ENCODE measurements around the gene MYBPC1. TPM values are rescaled to one million over a fixed set of nuclear protein-coding genes. Genes with fewer than 3 reads are reported as not detected.

Gene MYBPC1
- total and polyA plus RNA-seq, 2 of the 13 experiments (the other 11 are each of a cell fraction or from before 2014, with no cell fraction given): 0.31 to 0.53 TPM

DNA sequence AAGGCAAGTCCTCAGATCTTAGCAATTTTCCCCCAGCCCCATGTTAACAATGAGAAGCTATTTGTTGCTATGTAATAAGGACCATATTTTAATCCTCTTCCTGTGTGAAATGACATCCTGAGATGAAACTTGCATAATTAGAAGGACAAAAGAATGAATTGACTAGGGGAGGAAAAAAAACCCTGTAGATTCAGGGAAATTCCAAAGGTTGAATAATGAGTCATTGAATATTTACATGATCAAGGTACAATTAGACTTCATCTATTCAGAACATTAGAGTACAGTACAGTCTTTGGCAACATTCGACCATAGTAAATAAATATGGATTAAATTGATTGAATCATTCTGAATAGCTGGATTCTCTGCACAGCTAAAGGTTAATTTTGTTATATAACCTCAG is 9.4 kb downstream of the MYBPC1 start (continued):
- TF ChIP-seq, protein P1, sequence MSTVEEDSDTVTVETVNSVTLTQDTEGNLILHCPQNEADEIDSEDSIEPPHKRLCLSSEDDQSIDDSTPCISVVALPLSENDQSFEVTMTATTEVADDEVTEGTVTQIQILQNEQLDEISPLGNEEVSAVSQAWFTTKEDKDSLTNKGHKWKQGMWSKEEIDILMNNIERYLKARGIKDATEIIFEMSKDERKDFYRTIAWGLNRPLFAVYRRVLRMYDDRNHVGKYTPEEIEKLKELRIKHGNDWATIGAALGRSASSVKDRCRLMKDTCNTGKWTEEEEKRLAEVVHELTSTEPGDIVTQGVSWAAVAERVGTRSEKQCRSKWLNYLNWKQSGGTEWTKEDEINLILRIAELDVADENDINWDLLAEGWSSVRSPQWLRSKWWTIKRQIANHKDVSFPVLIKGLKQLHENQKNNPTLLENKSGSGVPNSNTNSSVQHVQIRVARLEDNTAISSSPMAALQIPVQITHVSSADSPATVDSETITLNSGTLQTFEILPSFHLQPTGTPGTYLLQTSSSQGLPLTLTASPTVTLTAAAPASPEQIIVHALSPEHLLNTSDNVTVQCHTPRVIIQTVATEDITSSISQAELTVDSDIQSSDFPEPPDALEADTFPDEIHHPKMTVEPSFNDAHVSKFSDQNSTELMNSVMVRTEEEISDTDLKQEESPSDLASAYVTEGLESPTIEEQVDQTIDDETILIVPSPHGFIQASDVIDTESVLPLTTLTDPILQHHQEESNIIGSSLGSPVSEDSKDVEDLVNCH (CRISPR knock-in tag; IDR thresholded peaks at IDR 0.05): no peak
- TF ChIP-seq SNAI1 (CRISPR knock-in tag; IDR thresholded peaks at IDR 0.05; ENCODE audit: borderline replicate concordance) (no peak), CHD4 (IDR thresholded peaks at IDR 0.05; ENCODE audit: borderline replicate concordance, low read length) (no peak; the same call in 1 of the 2 replicates), ZSCAN31 (CRISPR knock-in tag; IDR thresholded peaks at IDR 0.05; ENCODE audit: low read depth) (no peak), ZSCAN29 (CRISPR knock-in tag; conservative IDR thresholded peaks at IDR 0.05) (no peak), ZSCAN21 (CRISPR knock-in tag; IDR thresholded peaks at IDR 0.05; ENCODE audit: borderline replicate concordance) (no peak), PHF21A (CRISPR knock-in tag; IDR thresholded peaks at IDR 0.05) (no peak; the same call in 1 of the 2 replicates), ZEB1 (IDR thresholded peaks at IDR 0.05; ENCODE audit: insufficient replicate concordance, low read depth) (no peak)
- TF ChIP-seq, protein P2, sequence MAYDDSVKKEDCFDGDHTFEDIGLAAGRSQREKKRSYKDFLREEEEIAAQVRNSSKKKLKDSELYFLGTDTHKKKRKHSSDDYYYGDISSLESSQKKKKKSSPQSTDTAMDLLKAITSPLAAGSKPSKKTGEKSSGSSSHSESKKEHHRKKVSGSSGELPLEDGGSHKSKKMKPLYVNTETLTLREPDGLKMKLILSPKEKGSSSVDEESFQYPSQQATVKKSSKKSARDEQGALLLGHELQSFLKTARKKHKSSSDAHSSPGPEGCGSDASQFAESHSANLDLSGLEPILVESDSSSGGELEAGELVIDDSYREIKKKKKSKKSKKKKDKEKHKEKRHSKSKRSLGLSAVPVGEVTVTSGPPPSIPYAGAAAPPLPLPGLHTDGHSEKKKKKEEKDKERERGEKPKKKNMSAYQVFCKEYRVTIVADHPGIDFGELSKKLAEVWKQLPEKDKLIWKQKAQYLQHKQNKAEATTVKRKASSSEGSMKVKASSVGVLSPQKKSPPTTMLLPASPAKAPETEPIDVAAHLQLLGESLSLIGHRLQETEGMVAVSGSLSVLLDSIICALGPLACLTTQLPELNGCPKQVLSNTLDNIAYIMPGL (CRISPR knock-in tag; IDR thresholded peaks at IDR 0.05; ENCODE audit: borderline replicate concordance in 1 of 2, low read depth in 1 of 2): no peak
- TF ChIP-seq, protein P3, sequence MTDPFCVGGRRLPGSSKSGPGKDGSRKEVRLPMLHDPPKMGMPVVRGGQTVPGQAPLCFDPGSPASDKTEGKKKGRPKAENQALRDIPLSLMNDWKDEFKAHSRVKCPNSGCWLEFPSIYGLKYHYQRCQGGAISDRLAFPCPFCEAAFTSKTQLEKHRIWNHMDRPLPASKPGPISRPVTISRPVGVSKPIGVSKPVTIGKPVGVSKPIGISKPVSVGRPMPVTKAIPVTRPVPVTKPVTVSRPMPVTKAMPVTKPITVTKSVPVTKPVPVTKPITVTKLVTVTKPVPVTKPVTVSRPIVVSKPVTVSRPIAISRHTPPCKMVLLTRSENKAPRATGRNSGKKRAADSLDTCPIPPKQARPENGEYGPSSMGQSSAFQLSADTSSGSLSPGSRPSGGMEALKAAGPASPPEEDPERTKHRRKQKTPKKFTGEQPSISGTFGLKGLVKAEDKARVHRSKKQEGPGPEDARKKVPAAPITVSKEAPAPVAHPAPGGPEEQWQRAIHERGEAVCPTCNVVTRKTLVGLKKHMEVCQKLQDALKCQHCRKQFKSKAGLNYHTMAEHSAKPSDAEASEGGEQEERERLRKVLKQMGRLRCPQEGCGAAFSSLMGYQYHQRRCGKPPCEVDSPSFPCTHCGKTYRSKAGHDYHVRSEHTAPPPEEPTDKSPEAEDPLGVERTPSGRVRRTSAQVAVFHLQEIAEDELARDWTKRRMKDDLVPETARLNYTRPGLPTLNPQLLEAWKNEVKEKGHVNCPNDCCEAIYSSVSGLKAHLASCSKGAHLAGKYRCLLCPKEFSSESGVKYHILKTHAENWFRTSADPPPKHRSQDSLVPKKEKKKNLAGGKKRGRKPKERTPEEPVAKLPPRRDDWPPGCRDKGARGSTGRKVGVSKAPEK (CRISPR knock-in tag; IDR thresholded peaks at IDR 0.05; ENCODE audit: borderline replicate concordance): no peak
- TF ChIP-seq, protein P4, sequence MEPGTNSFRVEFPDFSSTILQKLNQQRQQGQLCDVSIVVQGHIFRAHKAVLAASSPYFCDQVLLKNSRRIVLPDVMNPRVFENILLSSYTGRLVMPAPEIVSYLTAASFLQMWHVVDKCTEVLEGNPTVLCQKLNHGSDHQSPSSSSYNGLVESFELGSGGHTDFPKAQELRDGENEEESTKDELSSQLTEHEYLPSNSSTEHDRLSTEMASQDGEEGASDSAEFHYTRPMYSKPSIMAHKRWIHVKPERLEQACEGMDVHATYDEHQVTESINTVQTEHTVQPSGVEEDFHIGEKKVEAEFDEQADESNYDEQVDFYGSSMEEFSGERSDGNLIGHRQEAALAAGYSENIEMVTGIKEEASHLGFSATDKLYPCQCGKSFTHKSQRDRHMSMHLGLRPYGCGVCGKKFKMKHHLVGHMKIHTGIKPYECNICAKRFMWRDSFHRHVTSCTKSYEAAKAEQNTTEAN (CRISPR knock-in tag; conservative IDR thresholded peaks at IDR 0.05): no peak
- TF ChIP-seq, protein P5, sequence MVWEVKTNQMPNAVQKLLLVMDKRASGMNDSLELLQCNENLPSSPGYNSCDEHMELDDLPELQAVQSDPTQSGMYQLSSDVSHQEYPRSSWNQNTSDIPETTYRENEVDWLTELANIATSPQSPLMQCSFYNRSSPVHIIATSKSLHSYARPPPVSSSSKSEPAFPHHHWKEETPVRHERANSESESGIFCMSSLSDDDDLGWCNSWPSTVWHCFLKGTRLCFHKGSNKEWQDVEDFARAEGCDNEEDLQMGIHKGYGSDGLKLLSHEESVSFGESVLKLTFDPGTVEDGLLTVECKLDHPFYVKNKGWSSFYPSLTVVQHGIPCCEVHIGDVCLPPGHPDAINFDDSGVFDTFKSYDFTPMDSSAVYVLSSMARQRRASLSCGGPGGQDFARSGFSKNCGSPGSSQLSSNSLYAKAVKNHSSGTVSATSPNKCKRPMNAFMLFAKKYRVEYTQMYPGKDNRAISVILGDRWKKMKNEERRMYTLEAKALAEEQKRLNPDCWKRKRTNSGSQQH (CRISPR knock-in tag; IDR thresholded peaks at IDR 0.05; ENCODE audit: low read depth): no peak
- TF ChIP-seq, protein P6, sequence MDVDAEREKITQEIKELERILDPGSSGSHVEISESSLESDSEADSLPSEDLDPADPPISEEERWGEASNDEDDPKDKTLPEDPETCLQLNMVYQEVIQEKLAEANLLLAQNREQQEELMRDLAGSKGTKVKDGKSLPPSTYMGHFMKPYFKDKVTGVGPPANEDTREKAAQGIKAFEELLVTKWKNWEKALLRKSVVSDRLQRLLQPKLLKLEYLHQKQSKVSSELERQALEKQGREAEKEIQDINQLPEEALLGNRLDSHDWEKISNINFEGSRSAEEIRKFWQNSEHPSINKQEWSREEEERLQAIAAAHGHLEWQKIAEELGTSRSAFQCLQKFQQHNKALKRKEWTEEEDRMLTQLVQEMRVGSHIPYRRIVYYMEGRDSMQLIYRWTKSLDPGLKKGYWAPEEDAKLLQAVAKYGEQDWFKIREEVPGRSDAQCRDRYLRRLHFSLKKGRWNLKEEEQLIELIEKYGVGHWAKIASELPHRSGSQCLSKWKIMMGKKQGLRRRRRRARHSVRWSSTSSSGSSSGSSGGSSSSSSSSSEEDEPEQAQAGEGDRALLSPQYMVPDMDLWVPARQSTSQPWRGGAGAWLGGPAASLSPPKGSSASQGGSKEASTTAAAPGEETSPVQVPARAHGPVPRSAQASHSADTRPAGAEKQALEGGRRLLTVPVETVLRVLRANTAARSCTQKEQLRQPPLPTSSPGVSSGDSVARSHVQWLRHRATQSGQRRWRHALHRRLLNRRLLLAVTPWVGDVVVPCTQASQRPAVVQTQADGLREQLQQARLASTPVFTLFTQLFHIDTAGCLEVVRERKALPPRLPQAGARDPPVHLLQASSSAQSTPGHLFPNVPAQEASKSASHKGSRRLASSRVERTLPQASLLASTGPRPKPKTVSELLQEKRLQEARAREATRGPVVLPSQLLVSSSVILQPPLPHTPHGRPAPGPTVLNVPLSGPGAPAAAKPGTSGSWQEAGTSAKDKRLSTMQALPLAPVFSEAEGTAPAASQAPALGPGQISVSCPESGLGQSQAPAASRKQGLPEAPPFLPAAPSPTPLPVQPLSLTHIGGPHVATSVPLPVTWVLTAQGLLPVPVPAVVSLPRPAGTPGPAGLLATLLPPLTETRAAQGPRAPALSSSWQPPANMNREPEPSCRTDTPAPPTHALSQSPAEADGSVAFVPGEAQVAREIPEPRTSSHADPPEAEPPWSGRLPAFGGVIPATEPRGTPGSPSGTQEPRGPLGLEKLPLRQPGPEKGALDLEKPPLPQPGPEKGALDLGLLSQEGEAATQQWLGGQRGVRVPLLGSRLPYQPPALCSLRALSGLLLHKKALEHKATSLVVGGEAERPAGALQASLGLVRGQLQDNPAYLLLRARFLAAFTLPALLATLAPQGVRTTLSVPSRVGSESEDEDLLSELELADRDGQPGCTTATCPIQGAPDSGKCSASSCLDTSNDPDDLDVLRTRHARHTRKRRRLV (CRISPR knock-in tag; IDR thresholded peaks at IDR 0.05): no peak
